H9 (cell line): ENCODE results near the gene SORCS2. TPM values are rescaled to one million over a fixed set of nuclear protein-coding genes. Genes with fewer than 3 reads are reported as not detected.

Experiments used
- DNase-seq: peaks from one replicate; pipeline ENCODE4 v3.0.0-alpha.2; 2017
- H2AFZ ChIP-seq: one replicate; pipeline ENCODE4 v1.6.1; 2013; ENCODE audit warnings: mild to moderate bottlenecking, low read length, control low read depth, moderate library complexity
- H2AK5ac ChIP-seq: 2 replicates; pipeline ENCODE4 v1.6.1; 2013; ENCODE audit warnings: low read length, control low read depth, mixed read lengths; ENCODE audit not compliant: insufficient read length
- H2BK120ac ChIP-seq: one replicate; pipeline ENCODE4 v1.6.1; 2013; ENCODE audit warnings: low read depth, mild to moderate bottlenecking, low read length, control low read depth, inconsistent platforms; ENCODE audit not compliant: poor library complexity, severe bottlenecking
- H2BK12ac ChIP-seq: 2 replicates; pipeline ENCODE4 v1.6.1; 2013; ENCODE audit warnings: low read length, control low read depth, mixed read lengths, low read depth; ENCODE audit not compliant: insufficient read length
- H2BK15ac ChIP-seq: 2 replicates; pipeline ENCODE4 v1.6.1; 2013; ENCODE audit warnings: low read depth, low read length, control low read depth
- H2BK20ac ChIP-seq: one replicate; pipeline ENCODE4 v1.6.1; 2013; ENCODE audit warnings: low read depth, mild to moderate bottlenecking, low read length, control low read depth, inconsistent platforms; ENCODE audit not compliant: poor library complexity, severe bottlenecking
- H2BK5ac ChIP-seq: 2 replicates; pipeline ENCODE4 v1.6.1; 2013; ENCODE audit warnings: low read length, control low read depth, mixed read lengths; ENCODE audit not compliant: insufficient read length
- H3K14ac ChIP-seq: 2 replicates; pipeline ENCODE4 v1.6.1; 2013; ENCODE audit warnings: low read length, control low read depth; ENCODE audit not compliant: insufficient read depth
- H3K18ac ChIP-seq: 2 replicates; pipeline ENCODE4 v1.6.1; 2013; ENCODE audit warnings: low read depth, mild to moderate bottlenecking, mixed read lengths, low read length, control low read depth; ENCODE audit not compliant: insufficient read length
- H3K23ac ChIP-seq: 2 replicates; pipeline ENCODE4 v1.6.1; 2013; ENCODE audit warnings: low read length, control low read depth, mixed read lengths, low read depth; ENCODE audit not compliant: insufficient read length
- H3K23me2 ChIP-seq: 2 replicates; pipeline ENCODE4 v1.6.1; 2013; ENCODE audit warnings: low read depth, mild to moderate bottlenecking, mixed read lengths, low read length, control low read depth; ENCODE audit not compliant: insufficient read length, poor library complexity, severe bottlenecking
- H3K27ac ChIP-seq: 2 replicates; pipeline ENCODE4 v1.5.1; 2013; ENCODE audit warnings: low read length, control low read depth, mixed read lengths, low read depth; ENCODE audit not compliant: insufficient read length
- H3K27me3 ChIP-seq: 2 replicates; pipeline ENCODE4 v1.6.1; 2013; ENCODE audit warnings: low read length, control low read depth, inconsistent platforms; ENCODE audit not compliant: insufficient read depth
- H3K4ac ChIP-seq: 2 replicates; pipeline ENCODE4 v1.6.1; 2013; ENCODE audit warnings: low read depth, mild to moderate bottlenecking, control low read depth, inconsistent platforms, low read length, moderate library complexity
- H3K4me1 ChIP-seq: 2 replicates; pipeline ENCODE4 v1.6.1; 2013; ENCODE audit warnings: low read length, control low read depth, inconsistent platforms; ENCODE audit not compliant: insufficient read depth
- H3K4me2 ChIP-seq: 2 replicates; pipeline ENCODE4 v1.6.1; 2013; ENCODE audit warnings: low read length, control low read depth, mixed read lengths; ENCODE audit not compliant: insufficient read length, insufficient read depth
- H3K56ac ChIP-seq: 2 replicates; pipeline ENCODE4 v1.6.1; 2013; ENCODE audit warnings: low read depth, mild to moderate bottlenecking, mixed read lengths, low read length, control low read depth; ENCODE audit not compliant: insufficient read length
- H3K79me1 ChIP-seq: 2 replicates; pipeline ENCODE4 v1.6.1; 2013; ENCODE audit warnings: low read depth, mild to moderate bottlenecking, moderate library complexity, low read length, control low read depth, inconsistent platforms; ENCODE audit not compliant: insufficient read depth, poor library complexity, severe bottlenecking
- H3K79me2 ChIP-seq: 2 replicates; pipeline ENCODE4 v1.6.1; 2013; ENCODE audit warnings: low read length, control low read depth, inconsistent platforms; ENCODE audit not compliant: insufficient read depth
- H3K9ac ChIP-seq: 2 replicates; pipeline ENCODE4 v1.6.1; 2013; ENCODE audit warnings: low read length, control low read depth, mixed read lengths; ENCODE audit not compliant: insufficient read length; ENCODE audit errors: extremely low read depth
- H3K9me3 ChIP-seq: one replicate; pipeline ENCODE4 v1.6.1; 2013; ENCODE audit warnings: low read depth, low read length, inconsistent platforms; ENCODE audit not compliant: control insufficient read depth
- H3T11ph ChIP-seq: one replicate; pipeline ENCODE4 v1.6.1; 2013; ENCODE audit warnings: mild to moderate bottlenecking, low read length, control low read depth, inconsistent platforms
- H4K20me1 ChIP-seq: one replicate; pipeline ENCODE4 v1.6.1; 2013; ENCODE audit not compliant: control insufficient read depth, insufficient read length, insufficient read depth
- H4K5ac ChIP-seq: 2 replicates; pipeline ENCODE4 v1.6.1; 2013; ENCODE audit warnings: low read depth, mild to moderate bottlenecking, mixed read lengths, low read length, control low read depth; ENCODE audit not compliant: insufficient read length
- H4K8ac ChIP-seq: replicated peaks from 2 replicates; pipeline ENCODE4 v1.6.1; 2013; ENCODE audit warnings: low read length, control low read depth, mixed read lengths, low read depth; ENCODE audit not compliant: insufficient read length
- H4K91ac ChIP-seq: 2 replicates; pipeline ENCODE4 v1.6.1; 2013; ENCODE audit warnings: low read depth, mild to moderate bottlenecking, moderate library complexity, mixed read lengths, low read length, control low read depth; ENCODE audit not compliant: insufficient read length
- H3K27ac Mint-ChIP-seq, 3 experiments: 2 replicates in 2 of 3; 3 replicates in 1 of 3; pipeline ENCODE4 v1.8.0; 2020 to 2021; ENCODE audit warnings: mixed read lengths in 3 of 3, mild to moderate bottlenecking in 1 of 3, moderate library complexity in 1 of 3
- H3K27me3 Mint-ChIP-seq: 2 replicates; pipeline ENCODE4 v1.8.0; 2021; ENCODE audit warnings: low read depth, mild to moderate bottlenecking, moderate library complexity, mixed read lengths
- H3K36me3 Mint-ChIP-seq, 3 experiments: 2 replicates in 2 of 3; 3 replicates in 1 of 3; pipeline ENCODE4 v1.8.0; 2020 to 2021; ENCODE audit warnings: low read depth in 3 of 3, mixed read lengths in 3 of 3; ENCODE audit not compliant: insufficient read depth in 1 of 3
- H3K4me1 Mint-ChIP-seq, 2 experiments: 2 replicates each; pipeline ENCODE4 v1.8.0; 2020; ENCODE audit warnings: mixed read lengths in 2 of 2
- H3K4me3 Mint-ChIP-seq, 2 experiments: 2 replicates in 1 of 2; 3 replicates in 1 of 2; pipeline ENCODE4 v1.8.0; 2020 to 2021; ENCODE audit warnings: mild to moderate bottlenecking in 2 of 2, mixed read lengths in 2 of 2, moderate library complexity in 1 of 2
- H3K9me3 Mint-ChIP-seq, 2 experiments: 2 replicates in 1 of 2; 3 replicates in 1 of 2; pipeline ENCODE4 v1.8.0; 2020; ENCODE audit warnings: mild to moderate bottlenecking in 2 of 2, mixed read lengths in 2 of 2, moderate library complexity in 1 of 2
- CTCF ChIP-seq: fragments of 200-600 bp; sonication (generic); conservative IDR thresholded peaks from 3 replicates; pipeline ENCODE4 v1.8.0; 2021; ENCODE audit warnings: antibody characterized with exemption, mild to moderate bottlenecking
- WGBS: extraction: QIAGEN DNeasy Blood & Tissue Kit; methylation state at CpG from one replicate; pipeline ENCODE4 v1.1.7; 2013; ENCODE audit warnings: missing lambda C conversion rate, low lambda C conversion rate, mixed read lengths; ENCODE audit not compliant: insufficient read length; ENCODE audit errors: extremely low coverage; 5-methylcytosine and 5-hydroxymethylcytosine counted together
- total RNA-seq: library from RNA; stranded (reverse); gene quantifications from 2 replicates; pipeline ENCODE4 v1.2.1, GENCODE V29; 2021

SORCS2 gene
- total RNA-seq, 1 experiment from 2014 or later, result 0.57 TPM

DNA sequence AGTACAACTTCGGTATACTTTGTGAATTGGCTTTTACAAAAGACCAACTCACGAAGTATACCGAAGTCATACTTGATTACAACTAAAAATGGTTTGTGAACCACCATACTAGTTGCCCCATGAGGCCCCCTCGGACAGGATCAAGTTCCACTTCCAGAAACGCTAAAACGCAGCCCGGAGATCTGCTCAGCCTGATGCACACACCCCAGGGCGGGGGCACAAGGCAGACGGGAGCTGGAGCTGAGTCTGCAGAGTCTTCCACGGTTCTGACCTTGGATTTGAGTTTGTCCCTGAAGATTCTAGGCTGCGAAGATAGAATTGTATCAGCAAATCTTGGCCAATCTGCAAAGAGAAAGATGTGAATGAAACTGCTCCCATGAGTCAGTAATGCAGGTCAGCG is 118.1 kb downstream of the SORCS2 start:
- H4K20me1 ChIP-seq, result no peaks in the 10 kb centered on the region
- no peak overlapping the region for H3K4ac ChIP-seq
- no peak for TF ChIP-seq CTCF
- H3K27ac ChIP-seq, result no peak overlapping the region
- DNase-seq, result no peak
- H3K27ac Mint-ChIP-seq, result no peak overlapping the region
- H3K9me3 Mint-ChIP-seq, result no peaks in the 10 kb centered on the region
- H2BK120ac ChIP-seq, result no peak overlapping the region
- H3K79me1 ChIP-seq, result no peaks in the 10 kb centered on the region
- no peak overlapping the region for H2BK5ac ChIP-seq
- H3K14ac ChIP-seq, result no peak overlapping the region
- H3K4me3 Mint-ChIP-seq, result no peak overlapping the region
- H3K27me3 ChIP-seq, result no peaks in the 10 kb centered on the region
- no peak overlapping the region for H2BK15ac ChIP-seq
- no peak overlapping the region for H2BK12ac ChIP-seq
- no peak overlapping the region for H2AFZ ChIP-seq
- H3K18ac ChIP-seq, result no peak overlapping the region
- no peak overlapping the region for H4K8ac ChIP-seq
- no peak overlapping the region for H3K9ac ChIP-seq
- H3K79me2 ChIP-seq, result no peaks in the 10 kb centered on the region
- H3K56ac ChIP-seq, result no peak overlapping the region
- H3K23me2 ChIP-seq, result no peaks in the 10 kb centered on the region
- H3T11ph ChIP-seq, result no peak overlapping the region
- H3K27me3 Mint-ChIP-seq, result no peaks in the 10 kb centered on the region; the same call in 1 of the 2 replicates
- H3K9me3 ChIP-seq, result no peaks in the 10 kb centered on the region
- no peak overlapping the region for H4K91ac ChIP-seq
- H2BK20ac ChIP-seq, result no peak overlapping the region
- H3K4me1 Mint-ChIP-seq, result peaks cover 20 to 25% of the 10 kb centered on the region in 2 experiments
- H2AK5ac ChIP-seq, result no peak overlapping the region
- H3K36me3 Mint-ChIP-seq, result no peaks in the 10 kb centered on the region
- H4K5ac ChIP-seq, result no peak overlapping the region
- WGBS, result no CpG with 5 or more reads among the region's 12 CpGs
- H3K23ac ChIP-seq, result no peak overlapping the region
- no peak overlapping the region for H3K4me2 ChIP-seq
- H3K4me1 ChIP-seq, result peaks cover 6% of the 10 kb centered on the region; the same call in 1 of the 2 replicates
